Fibroblast of the conjunctiva (primary cell): Measurements from ENCODE around the gene PTPRD.

Experiments used
- DNase-seq: peaks from one replicate; pipeline ENCODE4 v3.0.0-alpha.2; 2010; ENCODE audit warnings: low read depth

Gene PTPRD

DNA sequence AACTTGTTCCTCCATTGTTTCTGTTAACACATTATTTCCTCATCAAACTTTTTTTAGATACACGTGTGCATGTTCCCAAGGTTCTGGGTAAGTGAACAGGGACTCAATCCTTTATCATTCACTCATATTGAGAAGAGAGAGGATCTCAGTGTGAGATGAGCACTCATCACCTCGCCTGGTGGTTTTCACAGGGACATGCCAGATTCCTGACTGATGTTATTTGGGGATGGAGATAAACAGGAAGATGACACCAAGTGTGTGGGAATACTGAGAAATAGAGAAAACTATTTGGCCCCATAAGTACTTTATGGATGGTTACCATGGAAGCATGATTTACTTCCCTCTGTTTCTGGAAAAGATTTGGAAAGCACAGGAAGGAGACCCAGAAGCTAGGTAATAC is 2279.9 kb downstream of the PTPRD start:
- no peak for DNase-seq

DNA sequence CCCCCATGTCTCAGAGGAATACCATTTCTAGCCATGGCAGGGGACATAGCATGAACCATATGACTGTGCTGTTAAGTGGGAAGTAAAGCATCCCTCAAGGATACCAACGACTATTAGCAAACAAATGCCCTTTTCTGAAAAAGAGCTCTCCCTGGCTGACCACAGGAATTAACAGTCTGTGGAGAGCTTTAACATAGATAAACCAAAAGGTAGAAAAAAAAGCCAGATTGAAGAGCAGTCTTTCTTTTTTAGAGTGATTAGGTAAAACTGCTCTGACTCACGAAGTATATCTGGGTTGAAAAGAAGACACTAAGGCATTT is 2280.5 kb downstream of the PTPRD start:
- no peak for DNase-seq

DNA sequence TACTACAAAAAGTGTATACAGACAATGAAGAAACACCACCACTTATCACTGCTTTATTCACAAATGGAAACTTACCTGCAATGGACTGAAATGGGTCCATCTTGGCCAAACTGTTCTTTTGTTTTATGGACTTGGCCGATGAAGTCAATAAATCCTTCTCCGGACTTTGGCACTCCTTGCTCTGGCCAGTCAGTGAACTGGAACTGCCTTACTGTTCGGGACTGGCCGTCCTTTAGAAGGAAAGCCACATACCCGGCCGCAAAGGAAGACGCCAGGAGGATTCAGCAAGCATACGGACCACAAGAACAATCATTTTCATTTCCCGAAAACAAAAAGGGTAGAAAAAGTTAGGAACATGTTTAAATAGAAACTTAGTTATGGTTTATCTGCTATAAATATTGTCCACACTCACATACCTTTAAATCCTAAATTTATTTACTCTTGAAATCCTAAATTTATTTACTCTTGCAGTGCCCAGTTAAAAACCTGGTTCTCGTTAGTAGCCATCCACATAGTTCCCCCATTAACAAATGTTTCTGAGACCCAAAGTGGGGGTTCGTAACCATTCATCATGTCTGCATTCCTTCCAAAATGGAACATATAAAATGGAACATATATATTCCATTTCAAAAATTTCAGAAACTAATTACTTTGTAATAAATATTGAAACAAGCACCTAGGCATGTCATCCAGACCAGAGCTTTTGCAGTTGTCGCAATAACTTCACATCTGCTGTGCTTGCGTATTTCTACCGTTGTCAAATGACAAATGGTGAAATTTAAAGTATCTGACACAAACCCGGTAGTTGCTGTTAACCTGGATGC is 2281.1 kb downstream of the PTPRD start:
- DNase-seq: no peak

- DNase-seq: no peak
Measured at GRCh38 chr9:8329561-8330283, 2283.1 kb downstream of the PTPRD start.

DNA sequence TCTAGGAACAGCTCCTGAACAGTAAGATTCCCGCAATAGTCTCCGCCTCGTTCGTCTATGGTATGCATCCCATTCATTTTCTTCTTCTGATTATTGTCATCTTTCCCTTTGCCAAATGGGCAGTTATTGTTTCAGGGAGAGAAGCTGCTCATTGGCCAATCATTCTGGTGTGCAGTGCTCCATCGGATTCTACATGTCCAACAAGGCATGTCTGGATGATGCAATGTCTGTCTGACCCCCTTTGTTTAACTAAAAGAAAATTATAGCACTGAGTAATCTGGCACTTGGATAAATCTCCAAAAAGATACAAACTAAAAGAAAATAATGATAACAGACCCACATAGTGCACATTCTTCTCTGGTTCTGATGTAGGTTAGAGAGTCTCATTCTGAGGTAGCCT is 2297.6 kb downstream of the PTPRD start:
- no peak for DNase-seq

DNA sequence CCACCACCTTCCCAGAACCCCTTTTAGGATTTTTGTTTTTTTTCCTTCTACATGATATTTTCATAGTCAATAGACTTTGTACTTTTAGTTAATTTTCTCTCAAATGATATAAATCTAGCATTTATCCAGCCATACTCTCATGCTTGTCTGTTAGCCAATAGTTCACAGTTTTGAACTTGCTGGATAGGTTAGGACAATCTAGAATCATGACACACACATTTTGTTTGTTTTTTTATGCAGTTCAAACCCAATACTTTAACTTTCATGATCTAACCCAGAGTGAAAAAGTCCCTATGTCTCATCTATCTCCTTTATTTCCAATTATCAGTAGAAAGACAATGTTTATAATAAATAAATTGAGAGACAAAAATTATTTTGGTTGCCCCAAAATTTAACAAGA is 2303.5 kb downstream of the PTPRD start:
- DNase-seq: no peak

DNA sequence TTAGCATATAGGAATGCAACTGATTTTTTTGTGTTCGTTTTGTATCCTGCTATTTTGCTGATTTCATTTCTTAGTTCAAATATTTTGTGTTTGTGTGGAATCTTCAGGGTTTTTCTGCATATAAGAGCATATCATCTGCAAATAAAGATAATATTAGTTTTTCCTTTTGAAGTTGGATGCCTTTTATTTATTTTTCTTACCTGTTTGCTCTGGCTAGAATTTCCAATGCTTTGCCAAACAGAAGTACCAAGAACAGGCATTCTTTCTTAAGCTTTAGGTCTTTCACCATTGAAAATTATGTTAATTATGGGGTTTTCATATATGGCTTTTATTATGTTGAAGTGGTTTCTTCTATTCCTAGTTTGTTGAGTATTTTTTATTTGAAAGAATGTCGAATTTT is 2308.1 kb downstream of the PTPRD start:
- no peak for DNase-seq

DNA sequence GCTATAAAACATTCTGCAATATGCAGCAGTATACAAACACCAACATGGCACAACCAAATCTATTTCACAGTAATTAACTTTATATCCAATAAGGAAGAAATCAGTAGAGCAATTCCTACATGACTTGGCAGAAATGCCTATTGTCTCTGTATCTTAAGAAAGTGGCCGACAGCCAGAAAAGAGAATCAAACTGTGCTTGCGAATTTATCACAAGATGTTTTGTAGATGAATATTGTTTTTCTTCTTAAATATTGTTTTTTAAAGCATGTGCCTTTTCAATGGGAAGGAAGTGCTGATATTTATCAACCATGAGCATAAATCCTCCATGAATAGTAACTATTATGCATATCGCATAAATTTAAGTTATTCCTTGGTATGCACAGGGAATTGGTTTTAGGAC is 2311.5 kb downstream of the PTPRD start:
- DNase-seq: no peak

- DNase-seq: no peak
Measured at GRCh38 chr9:8297047-8297446, 2315.8 kb downstream of the PTPRD start.

GRCh38 chr9:8292657-8293056 is 2320.1 kb downstream of the PTPRD start:
- no peak for DNase-seq

DNA sequence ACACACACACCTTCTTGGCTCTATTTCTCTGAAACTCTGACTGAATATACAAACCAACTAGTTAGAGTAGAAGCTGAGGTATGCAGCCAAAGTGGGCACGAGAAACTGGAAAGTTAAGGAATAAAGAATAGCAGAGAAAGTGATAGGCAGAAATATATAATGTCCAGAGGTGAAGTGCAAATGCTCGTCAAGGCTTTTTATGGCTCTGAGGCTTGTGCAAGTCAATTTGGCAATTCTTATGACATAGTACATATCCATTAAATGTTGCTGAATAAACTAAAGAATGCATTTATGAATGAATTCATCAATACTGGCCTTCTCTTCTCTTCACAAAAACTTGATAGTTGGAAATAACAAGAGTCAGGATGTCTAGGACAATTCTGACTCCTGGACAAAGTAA is 2323.1 kb downstream of the PTPRD start:
- DNase-seq: no peak

GRCh38 chr9:8287970-8288369 is 2324.8 kb downstream of the PTPRD start:
- DNase-seq: no peak

DNA sequence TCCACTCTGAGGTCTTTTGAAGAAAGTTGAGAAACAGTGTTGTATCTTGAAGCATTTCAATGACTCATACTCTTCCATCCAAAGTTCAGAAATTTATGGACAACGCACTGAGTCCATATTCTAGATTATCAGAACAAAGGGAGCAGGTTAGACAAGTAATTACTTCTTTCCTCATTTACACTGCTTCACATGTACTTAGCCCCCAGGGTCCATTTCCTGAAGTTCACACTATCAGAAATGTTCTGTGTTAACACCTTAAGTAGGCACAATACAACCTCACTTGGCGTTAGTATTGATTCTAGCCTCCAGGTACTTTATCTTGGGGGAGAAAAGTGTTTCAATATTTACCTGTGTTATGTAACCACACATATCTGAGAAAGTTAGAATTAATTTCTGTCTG is 2325.3 kb downstream of the PTPRD start:
- no peak for DNase-seq

DNA sequence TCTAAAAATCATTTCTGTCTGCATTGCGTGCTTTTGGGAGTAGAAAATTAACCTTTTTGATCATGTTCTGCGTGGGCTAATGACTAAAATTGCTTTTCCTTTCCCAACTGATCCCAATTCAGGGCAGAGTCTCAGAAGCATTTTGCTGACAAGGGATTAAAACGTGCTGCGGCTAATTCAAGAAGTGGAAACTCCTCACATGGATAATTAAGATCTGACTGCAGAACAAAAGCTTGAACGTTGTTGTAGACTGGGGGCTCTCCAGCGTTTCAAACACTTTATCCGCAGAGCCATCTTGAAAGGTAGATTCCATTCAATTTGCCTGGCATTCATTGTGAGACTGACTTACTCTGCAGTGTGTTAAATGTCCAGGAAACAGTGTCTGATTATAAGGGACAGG is 2327.9 kb downstream of the PTPRD start:
- DNase-seq: no peak

GRCh38 chr9:8282535-8282934 is 2330.3 kb downstream of the PTPRD start:
- DNase-seq: no peak

GRCh38 chr9:8280811-8281210 is 2332.0 kb downstream of the PTPRD start:
- DNase-seq: no peak

DNA sequence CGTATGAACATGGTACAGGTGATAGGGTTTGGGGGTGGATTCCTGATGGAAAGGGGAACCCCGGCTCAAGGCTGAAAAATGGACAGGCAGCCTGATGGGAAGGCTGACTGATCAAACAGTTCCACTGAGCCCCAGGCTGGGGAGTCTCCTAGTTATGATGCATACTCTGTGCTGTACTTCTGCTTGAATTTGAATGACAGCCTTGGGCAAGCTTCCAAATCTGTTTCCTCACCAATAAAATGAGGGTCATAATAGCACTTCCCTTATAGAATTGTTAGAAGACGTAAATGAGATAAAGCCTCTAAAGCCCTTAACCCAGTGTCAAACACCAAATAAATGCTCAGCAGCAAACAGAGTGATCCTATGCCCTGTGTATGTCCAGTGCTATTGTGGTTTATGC is 2334.8 kb downstream of the PTPRD start:
- no peak for DNase-seq

DNA sequence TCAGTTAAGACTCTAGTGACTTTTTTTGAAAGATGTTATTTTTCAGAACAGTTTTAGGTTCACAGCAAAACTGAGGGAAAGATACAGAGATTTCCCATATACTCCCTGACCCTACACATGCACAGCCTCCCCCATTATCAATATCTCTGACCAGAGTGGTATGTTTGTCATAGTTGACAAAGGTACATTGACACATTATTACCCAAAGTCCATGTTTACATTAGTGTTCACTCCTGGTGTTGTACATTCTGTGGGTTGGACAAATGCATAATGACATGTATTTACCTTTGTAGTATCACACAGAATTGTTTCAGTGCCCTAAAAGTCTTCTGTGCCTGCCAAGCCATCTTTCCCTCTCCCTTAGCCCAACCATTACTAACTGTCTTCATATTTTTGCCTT is 2342.6 kb downstream of the PTPRD start:
- DNase-seq: no peak

DNA sequence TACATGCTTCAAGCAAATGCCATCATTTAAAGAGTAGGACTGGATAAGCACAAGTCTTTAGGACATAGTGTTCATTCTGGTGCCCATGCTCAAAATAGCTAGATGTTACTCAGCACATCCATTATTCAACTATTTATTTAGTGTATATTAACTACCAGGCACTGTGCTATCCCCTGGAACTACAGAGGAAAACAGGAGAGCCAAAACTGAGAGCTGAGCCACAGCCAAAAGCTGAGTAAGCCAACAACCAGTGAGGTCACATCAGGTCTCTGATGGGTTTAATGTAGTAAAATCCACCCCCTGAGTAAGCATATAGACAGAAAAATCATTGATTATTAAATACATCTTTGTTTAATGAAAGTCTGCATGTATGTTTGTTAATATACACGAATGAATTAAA is 2343.9 kb downstream of the PTPRD start:
- peak; percentile 1 for DNase-seq

GRCh38 chr9:8268216-8268878 is 2344.5 kb downstream of the PTPRD start:
- DNase-seq: no peak

DNA sequence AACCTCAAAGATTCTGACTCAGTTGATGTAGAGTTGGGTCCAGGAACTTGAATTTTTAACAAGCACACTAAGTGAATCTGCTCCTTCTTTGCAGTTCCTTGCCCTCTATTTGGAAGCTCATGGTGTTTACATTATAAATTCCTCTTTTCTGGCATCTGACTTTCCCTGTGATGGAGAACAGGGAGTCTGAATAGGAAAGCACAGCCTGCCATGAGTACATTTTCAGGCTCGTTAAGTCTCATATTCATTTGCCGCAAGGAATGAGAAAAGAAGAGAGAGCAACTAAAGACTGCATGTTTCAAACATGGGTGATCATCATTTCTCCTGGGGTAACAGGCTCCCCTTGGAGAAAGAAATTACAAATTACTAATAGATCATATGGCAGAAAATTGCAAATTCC is 2345.2 kb downstream of the PTPRD start:
- no peak for DNase-seq

GRCh38 chr9:8266861-8267260 is 2345.9 kb downstream of the PTPRD start:
- DNase-seq: no peak

- no peak for DNase-seq
Measured at GRCh38 chr9:8265281-8265680, 2347.5 kb downstream of the PTPRD start.
